Liver (tissue), 9 donors: Measurements from ENCODE around the gene B3GNT9. TPM values are rescaled to one million over a fixed set of nuclear protein-coding genes. Genes with fewer than 3 reads are reported as not detected.

ENCODE experiments used
- DNase-seq: peaks from one replicate; pipeline ENCODE4 v3.0.0-alpha.2; 2017; ENCODE audit warnings: low spot score
- H3K27ac ChIP-seq, 2 donors: one replicate each; pipeline ENCODE4 v1.7.0; 2013; ENCODE audit warnings: inconsistent platforms in 2 of 2, low read length in 2 of 2, control low read depth in 1 of 2, low read depth in 1 of 2, mild to moderate bottlenecking in 1 of 2
- H3K27me3 ChIP-seq, 4 donors: one replicate each; pipeline versions ENCODE4 v1.6.1 to v1.7.0; 2013; ENCODE audit warnings: low read length in 3 of 4, inconsistent platforms in 1 of 4, mild to moderate bottlenecking in 1 of 4, moderate library complexity in 1 of 4; ENCODE audit not compliant: control insufficient read depth in 4 of 4, insufficient read depth in 4 of 4
- H3K36me3 ChIP-seq, 4 donors: one replicate each; pipeline versions ENCODE4 v1.6.1 to v1.7.0; 2013; ENCODE audit warnings: low read length in 3 of 4, mild to moderate bottlenecking in 3 of 4, low read depth in 1 of 4, moderate library complexity in 1 of 4; ENCODE audit not compliant: control insufficient read depth in 4 of 4, insufficient read depth in 3 of 4
- H3K4me1 ChIP-seq, 4 donors: one replicate each; pipeline versions ENCODE4 v1.6.1 to v1.7.0; 2013; ENCODE audit warnings: low read length in 3 of 4, mild to moderate bottlenecking in 3 of 4, moderate library complexity in 1 of 4; ENCODE audit not compliant: control insufficient read depth in 4 of 4, insufficient read depth in 4 of 4
- H3K4me3 ChIP-seq, 3 donors: one replicate each; pipeline versions ENCODE4 v1.6.1 to v1.7.0; 2013; ENCODE audit warnings: low read length in 3 of 3, control low read depth in 1 of 3, low read depth in 1 of 3, mild to moderate bottlenecking in 1 of 3
- H3K9ac ChIP-seq, 2 donors: one replicate each; pipeline ENCODE4 v1.7.0; 2013; ENCODE audit warnings: low read length in 2 of 2, mild to moderate bottlenecking in 2 of 2, moderate library complexity in 2 of 2, control low read depth in 1 of 2, low read depth in 1 of 2
- H3K9me3 ChIP-seq, 4 donors: one replicate each; pipeline versions ENCODE4 v1.6.1 to v1.7.0; 2013; ENCODE audit warnings: low read length in 3 of 4; ENCODE audit not compliant: control insufficient read depth in 4 of 4
- EGR1 ChIP-seq, 2 donors: IDR thresholded peaks; 2 replicates each; pipeline ENCODE4 v1.6.1; 2016 to 2018; ENCODE audit warnings: antibody characterized with exemption in 2 of 2, low read depth in 2 of 2
- FOXA1 ChIP-seq: IDR thresholded peaks from 2 replicates; pipeline ENCODE4 v1.6.1; 2016; ENCODE audit warnings: antibody characterized with exemption
- FOXA2 ChIP-seq: IDR thresholded peaks from 2 replicates; pipeline ENCODE4 v1.6.1; 2016; ENCODE audit warnings: antibody characterized with exemption
- GABPA ChIP-seq, 2 donors: IDR thresholded peaks in 1 of 2; conservative IDR thresholded peaks in 1 of 2; 2 replicates each; pipeline ENCODE4 v1.6.1; 2016; ENCODE audit warnings: antibody characterized with exemption in 2 of 2, mild to moderate bottlenecking in 1 of 2, moderate library complexity in 1 of 2
- HNF4A ChIP-seq, 2 donors: conservative IDR thresholded peaks; 2 replicates each; pipeline ENCODE4 v1.6.1; 2016; ENCODE audit warnings: antibody characterized with exemption in 2 of 2, mild to moderate bottlenecking in 2 of 2
- HNF4G ChIP-seq: IDR thresholded peaks from 2 replicates; pipeline ENCODE4 v1.6.1; 2016; ENCODE audit warnings: antibody characterized with exemption
- JUND ChIP-seq, 2 donors: IDR thresholded peaks; 2 replicates each; pipeline ENCODE4 v1.6.1; 2016; ENCODE audit warnings: antibody characterized with exemption in 2 of 2
- NR2F2 ChIP-seq: IDR thresholded peaks from 2 replicates; pipeline ENCODE4 v1.6.1; 2016; ENCODE audit warnings: antibody characterized with exemption
- RAD21 ChIP-seq, 2 donors: IDR thresholded peaks; 2 replicates each; pipeline ENCODE4 v1.6.1; 2016; ENCODE audit warnings: antibody characterized with exemption in 2 of 2, mild to moderate bottlenecking in 2 of 2
- REST ChIP-seq: IDR thresholded peaks from 2 replicates; pipeline ENCODE4 v1.6.1; 2016; ENCODE audit warnings: antibody characterized with exemption, mild to moderate bottlenecking
- RXRA ChIP-seq, 2 donors: IDR thresholded peaks; 2 replicates each; pipeline ENCODE4 v1.6.1; 2017 to 2018; ENCODE audit warnings: antibody characterized with exemption in 2 of 2, mild to moderate bottlenecking in 1 of 2
- SP1 ChIP-seq: IDR thresholded peaks from 2 replicates; pipeline ENCODE4 v1.6.1; 2018; ENCODE audit warnings: antibody characterized with exemption, mild to moderate bottlenecking
- TAF1 ChIP-seq: conservative IDR thresholded peaks from 2 replicates; pipeline ENCODE4 v1.6.1; 2016; ENCODE audit warnings: antibody characterized with exemption, mild to moderate bottlenecking
- YY1 ChIP-seq: IDR thresholded peaks from 2 replicates; pipeline ENCODE4 v1.6.1; 2016; ENCODE audit warnings: antibody characterized with exemption, mild to moderate bottlenecking
- ZBTB33 ChIP-seq: IDR thresholded peaks from 2 replicates; pipeline ENCODE4 v1.6.1; 2016; ENCODE audit warnings: antibody characterized with exemption
- WGBS: extraction: QIAGEN DNeasy Blood & Tissue Kit; methylation state at CpG from one replicate; pipeline ENCODE4 v1.1.7; 2013; 5-methylcytosine and 5-hydroxymethylcytosine counted together
- polyA plus RNA-seq, 2 donors: library from polyadenylated mRNA; stranded (reverse) in 1 of 2; unstranded in 1 of 2; fragments of 200-250 nt in 1 of 2; fragments of >200 nt in 1 of 2; fragmentation: Nextera tagmentation in 1 of 2; extraction: Ambion mirVana in 1 of 2; gene quantifications; one replicate each; pipeline versions ENCODE4 v1.2.1 to v1.2.3, GENCODE V29; 2013 to 2015
- total RNA-seq, 2 donors: library from RNA; depleted of rRNA; stranded (reverse); fragments of >200 nt; gene quantifications; one replicate each; pipeline ENCODE4 v1.2.3, GENCODE V29; 2014
- TF ChIP-seq, protein P1 (sequence below): IDR thresholded peaks from 2 replicates; pipeline ENCODE4 v1.6.1; 2016; ENCODE audit warnings: antibody characterized with exemption
- TF ChIP-seq, protein P2 (sequence below): IDR thresholded peaks from 2 replicates; pipeline ENCODE4 v1.6.1; 2016; ENCODE audit warnings: antibody characterized with exemption
- TF ChIP-seq, protein P3 (sequence below): fragments of 150-350 bp; IDR thresholded peaks from 2 replicates; pipeline ENCODE4 v1.5.1; 2017; ENCODE audit warnings: improper control_type of control experiment, low read depth, low read length; ENCODE audit not compliant: missing input control
- donor health status: healthy.
- donor health status: healthy.
- donor health status: healthy.
- donor health status: healthy.
- donor health status: healthy.

B3GNT9 gene
- total and polyA plus RNA-seq, 4 donors, result 0.43 to 2.3 (median 1.4) TPM

- 97% methylated on average over 13 of the region's 13 CpGs for WGBS
- no peaks in the 10 kb centered on the region for H3K9me3 ChIP-seq
- no peaks in the 10 kb centered on the region for H3K27me3 ChIP-seq
- no peak for TF ChIP-seq REST
- TF ChIP-seq EGR1 (IDR thresholded peaks at IDR 0.05; ENCODE audit: low read depth in 2 of 2), result no peak
- TF ChIP-seq FOXA2, result no peak
- no peak for TF ChIP-seq GABPA (IDR thresholded peaks at IDR 0.05 in 1 of 2, conservative IDR thresholded peaks at IDR 0.05 in 1 of 2)
- no peak for TF ChIP-seq FOXA1
- TF ChIP-seq, protein P1, sequence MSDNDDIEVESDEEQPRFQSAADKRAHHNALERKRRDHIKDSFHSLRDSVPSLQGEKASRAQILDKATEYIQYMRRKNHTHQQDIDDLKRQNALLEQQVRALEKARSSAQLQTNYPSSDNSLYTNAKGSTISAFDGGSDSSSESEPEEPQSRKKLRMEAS, result no peak
- TF ChIP-seq NR2F2, result no peak
- no peak for TF ChIP-seq SP1
- no peak for TF ChIP-seq HNF4G
- TF ChIP-seq ZBTB33, result no peak
- no peak for TF ChIP-seq JUND (IDR thresholded peaks at IDR 0.05)
- no peak for TF ChIP-seq TAF1
- TF ChIP-seq YY1, result no peak
- TF ChIP-seq, protein P2, sequence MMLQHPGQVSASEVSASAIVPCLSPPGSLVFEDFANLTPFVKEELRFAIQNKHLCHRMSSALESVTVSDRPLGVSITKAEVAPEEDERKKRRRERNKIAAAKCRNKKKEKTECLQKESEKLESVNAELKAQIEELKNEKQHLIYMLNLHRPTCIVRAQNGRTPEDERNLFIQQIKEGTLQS, result no peak
- no peak for TF ChIP-seq RAD21 (IDR thresholded peaks at IDR 0.05)
- TF ChIP-seq RXRA (IDR thresholded peaks at IDR 0.05), result no peak
- no peak for TF ChIP-seq HNF4A (conservative IDR thresholded peaks at IDR 0.05)
- TF ChIP-seq, protein P3, sequence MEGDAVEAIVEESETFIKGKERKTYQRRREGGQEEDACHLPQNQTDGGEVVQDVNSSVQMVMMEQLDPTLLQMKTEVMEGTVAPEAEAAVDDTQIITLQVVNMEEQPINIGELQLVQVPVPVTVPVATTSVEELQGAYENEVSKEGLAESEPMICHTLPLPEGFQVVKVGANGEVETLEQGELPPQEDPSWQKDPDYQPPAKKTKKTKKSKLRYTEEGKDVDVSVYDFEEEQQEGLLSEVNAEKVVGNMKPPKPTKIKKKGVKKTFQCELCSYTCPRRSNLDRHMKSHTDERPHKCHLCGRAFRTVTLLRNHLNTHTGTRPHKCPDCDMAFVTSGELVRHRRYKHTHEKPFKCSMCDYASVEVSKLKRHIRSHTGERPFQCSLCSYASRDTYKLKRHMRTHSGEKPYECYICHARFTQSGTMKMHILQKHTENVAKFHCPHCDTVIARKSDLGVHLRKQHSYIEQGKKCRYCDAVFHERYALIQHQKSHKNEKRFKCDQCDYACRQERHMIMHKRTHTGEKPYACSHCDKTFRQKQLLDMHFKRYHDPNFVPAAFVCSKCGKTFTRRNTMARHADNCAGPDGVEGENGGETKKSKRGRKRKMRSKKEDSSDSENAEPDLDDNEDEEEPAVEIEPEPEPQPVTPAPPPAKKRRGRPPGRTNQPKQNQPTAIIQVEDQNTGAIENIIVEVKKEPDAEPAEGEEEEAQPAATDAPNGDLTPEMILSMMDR, result no peak
- no peak overlapping the region for H3K9ac ChIP-seq
- no peaks in the 10 kb centered on the region for H3K4me1 ChIP-seq
- H3K4me3 ChIP-seq, result no peak overlapping the region
- H3K27ac ChIP-seq, result no peak overlapping the region
- no peak for DNase-seq
- H3K36me3 ChIP-seq, result peaks cover 37 to 93% (median 81%) of the 10 kb centered on the region in 4 donors
Observed at GRCh38 chr16:67141391-67141790, 9.4 kb downstream of the B3GNT9 start.
